HepG2 (cell line): ENCODE data around the gene RBM15B. TPM values are rescaled to one million over a fixed set of nuclear protein-coding genes. Genes with fewer than 3 reads are reported as not detected.

Source experiments
- ATF6 ChIP-seq: sonication (generic); formaldehyde crosslinking; conservative IDR thresholded peaks from 2 replicates; pipeline ENCODE4 v1.4.0; 2020; ENCODE audit warnings: missing genetic modification reagents
- ATF7-NPFF ChIP-seq: sonication (generic); formaldehyde crosslinking; IDR thresholded peaks from 2 replicates; pipeline ENCODE4 v1.8.1; 2023; ENCODE audit warnings: mild to moderate bottlenecking, low read depth, missing genetic modification reagents, moderate library complexity
- CREB1 ChIP-seq, 2 experiments: fragments of 450-650 bp in 1 of 2; IDR thresholded peaks; 2 replicates each; pipeline ENCODE4 v1.6.1; 2016 to 2017; ENCODE audit warnings: control low read depth in 1 of 2, mild to moderate bottlenecking in 1 of 2, missing compliant biosample characterization in 1 of 2, missing genetic modification characterization in 1 of 2
- GTF3A ChIP-seq: sonication (generic); formaldehyde crosslinking; conservative IDR thresholded peaks from 2 replicates; pipeline ENCODE4 v1.4.0; 2020; ENCODE audit warnings: mild to moderate bottlenecking, missing genetic modification reagents
- IRF9 ChIP-seq: sonication (generic); formaldehyde crosslinking; IDR thresholded peaks from 2 replicates; pipeline ENCODE4 v1.8.0; 2022; ENCODE audit warnings: missing genetic modification reagents, mild to moderate bottlenecking, borderline replicate concordance
- ISL2 ChIP-seq: sonication (generic); formaldehyde crosslinking; IDR thresholded peaks from 2 replicates; pipeline ENCODE4 v1.5.0; 2020; ENCODE audit warnings: missing genetic modification reagents
- MED1 ChIP-seq: sonication (generic); formaldehyde crosslinking; IDR thresholded peaks from 2 replicates; pipeline ENCODE4 v1.4.0; 2020; ENCODE audit warnings: missing genetic modification reagents
- MIXL1 ChIP-seq: IDR thresholded peaks from 2 replicates; pipeline ENCODE4 v1.6.1; 2016
- MTF2 ChIP-seq: sonication (generic); formaldehyde crosslinking; IDR thresholded peaks from 2 replicates; pipeline ENCODE4 v1.5.0; 2020; ENCODE audit warnings: missing genetic modification reagents, borderline replicate concordance
- MZF1 ChIP-seq: sonication (generic); formaldehyde crosslinking; IDR thresholded peaks from 2 replicates; pipeline ENCODE4 v1.8.1; 2023; ENCODE audit warnings: mild to moderate bottlenecking, missing genetic modification reagents, borderline replicate concordance
- NFKBIZ ChIP-seq: IDR thresholded peaks from 2 replicates; pipeline ENCODE4 v1.6.1; 2018; ENCODE audit warnings: missing genetic modification reagents, missing compliant biosample characterization
- NONO ChIP-seq, 2 experiments: fragments of 450-650 bp in 1 of 2; sonication (generic) in 1 of 2; formaldehyde crosslinking in 1 of 2; IDR thresholded peaks in 1 of 2; conservative IDR thresholded peaks in 1 of 2; 2 replicates each; pipeline versions ENCODE4 v1.6.1 to v1.8.0; 2017 to 2022; ENCODE audit warnings: mild to moderate bottlenecking in 1 of 2, missing genetic modification reagents in 1 of 2, moderate library complexity in 1 of 2
- POLR2A ChIP-seq, 2 experiments: IDR thresholded peaks; 2 replicates each; pipeline ENCODE4 v1.6.1; 2011; ENCODE audit warnings: low read depth in 2 of 2, low read length in 2 of 2, mild to moderate bottlenecking in 1 of 2, moderate library complexity in 1 of 2; ENCODE audit not compliant: insufficient read depth in 1 of 2
- POLR2AphosphoS5 ChIP-seq: IDR thresholded peaks from 2 replicates; pipeline ENCODE4 v1.6.1; 2012; ENCODE audit warnings: low read depth, low read length
- RAD51 ChIP-seq: fragments of 450-650 bp; IDR thresholded peaks from 2 replicates; pipeline ENCODE4 v1.6.1; 2016; ENCODE audit warnings: borderline replicate concordance
- REL ChIP-seq: sonication (generic); formaldehyde crosslinking; conservative IDR thresholded peaks from 2 replicates; pipeline ENCODE4 v1.8.0; 2022; ENCODE audit warnings: mild to moderate bottlenecking, missing genetic modification reagents, moderate library complexity
- SALL1 ChIP-seq: sonication (generic); formaldehyde crosslinking; IDR thresholded peaks from 2 replicates; pipeline ENCODE4 v1.8.0; 2022; ENCODE audit warnings: mild to moderate bottlenecking, missing genetic modification reagents
- SMAD3 ChIP-seq: sonication (generic); formaldehyde crosslinking; IDR thresholded peaks from 2 replicates; pipeline ENCODE4 v1.4.0; 2020; ENCODE audit warnings: missing genetic modification reagents
- SMC3 ChIP-seq: IDR thresholded peaks from 2 replicates; pipeline ENCODE4 v1.6.1; 2011; ENCODE audit warnings: low read length, improper control_type of control experiment
- TBX2 ChIP-seq: sonication (generic); formaldehyde crosslinking; IDR thresholded peaks from 2 replicates; pipeline ENCODE4 v1.5.0; 2020; ENCODE audit warnings: missing genetic modification reagents, mild to moderate bottlenecking, borderline replicate concordance
- ZKSCAN1 ChIP-seq: fragments of 150-350 bp; IDR thresholded peaks from 2 replicates; pipeline ENCODE4 v1.6.1; 2014; ENCODE audit warnings: low read length
- ZMAT3 ChIP-seq: sonication (generic); formaldehyde crosslinking; conservative IDR thresholded peaks from 2 replicates; pipeline ENCODE4 v1.7.0; 2021; ENCODE audit warnings: missing genetic modification reagents
- ZNF17 ChIP-seq: sonication (generic); formaldehyde crosslinking; IDR thresholded peaks from 2 replicates; pipeline ENCODE4 v1.5.0; 2020; ENCODE audit warnings: mild to moderate bottlenecking, missing genetic modification reagents
- ZNF33B ChIP-seq: sonication (generic); formaldehyde crosslinking; IDR thresholded peaks from 2 replicates; pipeline ENCODE4 v1.5.1; 2020; ENCODE audit warnings: mild to moderate bottlenecking, missing genetic modification reagents
- ZNF431 ChIP-seq: sonication (generic); formaldehyde crosslinking; IDR thresholded peaks from 2 replicates; pipeline ENCODE4 v1.9.0; 2022; ENCODE audit warnings: missing genetic modification reagents, low read depth, mild to moderate bottlenecking, borderline replicate concordance
- ZNF570 ChIP-seq: sonication (generic); formaldehyde crosslinking; IDR thresholded peaks from 2 replicates; pipeline ENCODE4 v1.4.0; 2020; ENCODE audit warnings: mild to moderate bottlenecking, missing genetic modification reagents, borderline replicate concordance
- ZNF577 ChIP-seq: sonication (generic); formaldehyde crosslinking; IDR thresholded peaks from 2 replicates; pipeline ENCODE4 v1.4.0; 2020; ENCODE audit warnings: mild to moderate bottlenecking, low read depth, missing genetic modification reagents, borderline replicate concordance
- ZNF589 ChIP-seq: sonication (generic); formaldehyde crosslinking; conservative IDR thresholded peaks from 2 replicates; pipeline ENCODE4 v1.8.0; 2022; ENCODE audit warnings: mild to moderate bottlenecking, moderate library complexity, missing genetic modification reagents
- ZNF619 ChIP-seq: sonication (generic); formaldehyde crosslinking; IDR thresholded peaks from 2 replicates; pipeline ENCODE4 v1.4.0; 2020; ENCODE audit warnings: mild to moderate bottlenecking, missing genetic modification reagents
- polyA plus RNA-seq, 8 experiments: library from polyadenylated mRNA; depleted of rRNA in 3 of 8; stranded (reverse) in 7 of 8; unstranded in 1 of 8; fragments of >200 nt; fragmentation: Illumina TruSeq in 4 of 8; extraction: Trizol in 4 of 8; gene quantifications; 2 replicates each; pipeline versions ENCODE4 v1.2.1 to v1.2.3, GENCODE V29; 2011 to 2016; ENCODE audit warnings: low read depth in 4 of 8, missing spikeins in 1 of 8, mixed read lengths in 1 of 8; ENCODE audit not compliant: insufficient read depth in 1 of 8
- total RNA-seq, 5 experiments: library from RNA; depleted of rRNA; stranded (reverse); fragments of >200 nt; fragmentation: Illumina TruSeq; extraction: Trizol; gene quantifications; 2 replicates each; pipeline ENCODE4 v1.2.3, GENCODE V29; 2016; ENCODE audit warnings: low read depth in 1 of 5

The RBM15B gene
- total and polyA plus RNA-seq, 2 of the 13 experiments (the other 11 are each of a cell fraction or from before 2014, with no cell fraction given), result 8.2 to 19.3 TPM

- TF ChIP-seq ZNF589 (CRISPR knock-in tag) (peak; percentile 76; the same call in 1 of the 2 replicates), MZF1 (CRISPR knock-in tag) (no peak), ISL2 (CRISPR knock-in tag) (0 out of 2 replicates have a peak, but pooled peaks have one; percentile 13), RAD51 (no peak), MTF2 (CRISPR knock-in tag) (0 out of 2 replicates have a peak, but pooled peaks have one; percentile 61), CREB1 (IDR thresholded peaks at IDR 0.05) (no peak), CREB1 (CRISPR knock-in tag; IDR thresholded peaks at IDR 0.05) (no peak), ZNF619 (CRISPR knock-in tag) (peak; percentile 60; the same call in 1 of the 2 replicates), SMC3 (peak; percentile 33; the same call in 1 of the 2 replicates), ZNF33B (CRISPR knock-in tag) (no peak), MED1 (CRISPR knock-in tag) (no peak), NFKBIZ (CRISPR knock-in tag) (no peak), NONO (IDR thresholded peaks at IDR 0.05) (no peak), NONO (CRISPR knock-in tag; conservative IDR thresholded peaks at IDR 0.05) (0 out of 2 replicates have a peak, but pooled peaks have one; percentile 1), TBX2 (CRISPR knock-in tag) (no peak), ZMAT3 (CRISPR knock-in tag) (no peak), IRF9 (no peak), SMAD3 (no peak), MIXL1 (CRISPR knock-in tag) (no peak), ZNF431 (CRISPR knock-in tag) (no peak; the same call in 1 of the 2 replicates), ATF7-NPFF (CRISPR knock-in tag) (no peak), REL (0 out of 2 replicates have a peak, but pooled peaks have one; percentile 34), ZNF17 (no peak), POLR2A (IDR thresholded peaks at IDR 0.05; ENCODE audit: insufficient read depth in 1 of 2, low read depth in 2 of 2, low read length in 2 of 2) (peak in 1 of 2 experiments; percentile 18; a peak in 1 of 4 replicates), ZKSCAN1 (no peak), SALL1 (CRISPR knock-in tag) (no peak), ATF6 (no peak), POLR2AphosphoS5 (no peak), GTF3A (CRISPR knock-in tag) (0 out of 2 replicates have a peak, but pooled peaks have one; percentile 67), ZNF570 (CRISPR knock-in tag) (no peak), ZNF577 (CRISPR knock-in tag) (no peak)
Measured at GRCh38 chr3:51390246-51391074, 625 bp upstream of the RBM15B start (continued).
